Loucy (cell line): ENCODE data around the gene CELSR1.

Experiments used
- CTCF ChIP-seq: fragments of 200-600 bp; sonication (generic); conservative IDR thresholded peaks from 2 replicates; pipeline ENCODE4 v1.5.1; 2014; ENCODE audit warnings: mild to moderate bottlenecking, antibody characterized with exemption, low read length
- EZH2phosphoT487 ChIP-seq: fragments of 200-600 bp; IDR thresholded peaks from 2 replicates; pipeline ENCODE4 v1.6.1; 2018; ENCODE audit warnings: antibody characterized with exemption, mild to moderate bottlenecking, moderate library complexity, borderline replicate concordance

GRCh38 chr22:46539169-46539568, 1.7 kb upstream of the CELSR1 start:
- TF ChIP-seq CTCF: no peak
- TF ChIP-seq EZH2phosphoT487: no peak
